Measurements from ENCODE around the gene THAP11. TPM values are rescaled to one million over a fixed set of nuclear protein-coding genes. Genes with fewer than 3 reads are reported as not detected.

THAP11 gene
- total RNA-seq: 10 to 100 TPM; 28.3 to 66.3 (median 34.3) TPM

GRCh38 chr16:67841816-67842508 is at the start of gene THAP11:
Gene THAP11 (plus strand): TSS chr16:67842320. CDS start chr16:67842555, 235 bp downstream.
- Histone ChIP-seq H3K9me3 (no peaks in the 10 kb centered on the region), H3K4me3 (peak within 1 kb of the TSS; percentile 76 to 90 (median 78)), H3K27me3 (no peaks in the 10 kb centered on the region), H3K27ac (peak within 1 kb of the TSS; percentile 98 to 100 (median 99)), H3K36me3 (no peaks in the 10 kb centered on the region), H3K4me1 (peaks cover 31 to 42% (median 37%) of the 10 kb centered on the region in 4 donors)
- DNase-seq (peak; percentile 96), ATAC-seq (ENCODE audit: low FRiP score in 2 of 2) (peak; percentile 90 to 95)
- 0% methylated on average over 38 of the region's 83 CpGs; no CpG with 5 or more reads in 1 of the 2 donors for WGBS, 2 donors
- peak; percentile 55 to 65 for TF ChIP-seq POLR2AphosphoS5 (IDR thresholded peaks at IDR 0.05)
- TF ChIP-seq EP300 (IDR thresholded peaks at IDR 0.05): no peak
- TF ChIP-seq, protein P1, sequence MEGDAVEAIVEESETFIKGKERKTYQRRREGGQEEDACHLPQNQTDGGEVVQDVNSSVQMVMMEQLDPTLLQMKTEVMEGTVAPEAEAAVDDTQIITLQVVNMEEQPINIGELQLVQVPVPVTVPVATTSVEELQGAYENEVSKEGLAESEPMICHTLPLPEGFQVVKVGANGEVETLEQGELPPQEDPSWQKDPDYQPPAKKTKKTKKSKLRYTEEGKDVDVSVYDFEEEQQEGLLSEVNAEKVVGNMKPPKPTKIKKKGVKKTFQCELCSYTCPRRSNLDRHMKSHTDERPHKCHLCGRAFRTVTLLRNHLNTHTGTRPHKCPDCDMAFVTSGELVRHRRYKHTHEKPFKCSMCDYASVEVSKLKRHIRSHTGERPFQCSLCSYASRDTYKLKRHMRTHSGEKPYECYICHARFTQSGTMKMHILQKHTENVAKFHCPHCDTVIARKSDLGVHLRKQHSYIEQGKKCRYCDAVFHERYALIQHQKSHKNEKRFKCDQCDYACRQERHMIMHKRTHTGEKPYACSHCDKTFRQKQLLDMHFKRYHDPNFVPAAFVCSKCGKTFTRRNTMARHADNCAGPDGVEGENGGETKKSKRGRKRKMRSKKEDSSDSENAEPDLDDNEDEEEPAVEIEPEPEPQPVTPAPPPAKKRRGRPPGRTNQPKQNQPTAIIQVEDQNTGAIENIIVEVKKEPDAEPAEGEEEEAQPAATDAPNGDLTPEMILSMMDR (IDR thresholded peaks at IDR 0.05): peak; percentile 77 to 97 (median 94)
- peak in 2 of 4 donors; percentile 74 to 78 for TF ChIP-seq POLR2A (IDR thresholded peaks at IDR 0.05)

DNA sequence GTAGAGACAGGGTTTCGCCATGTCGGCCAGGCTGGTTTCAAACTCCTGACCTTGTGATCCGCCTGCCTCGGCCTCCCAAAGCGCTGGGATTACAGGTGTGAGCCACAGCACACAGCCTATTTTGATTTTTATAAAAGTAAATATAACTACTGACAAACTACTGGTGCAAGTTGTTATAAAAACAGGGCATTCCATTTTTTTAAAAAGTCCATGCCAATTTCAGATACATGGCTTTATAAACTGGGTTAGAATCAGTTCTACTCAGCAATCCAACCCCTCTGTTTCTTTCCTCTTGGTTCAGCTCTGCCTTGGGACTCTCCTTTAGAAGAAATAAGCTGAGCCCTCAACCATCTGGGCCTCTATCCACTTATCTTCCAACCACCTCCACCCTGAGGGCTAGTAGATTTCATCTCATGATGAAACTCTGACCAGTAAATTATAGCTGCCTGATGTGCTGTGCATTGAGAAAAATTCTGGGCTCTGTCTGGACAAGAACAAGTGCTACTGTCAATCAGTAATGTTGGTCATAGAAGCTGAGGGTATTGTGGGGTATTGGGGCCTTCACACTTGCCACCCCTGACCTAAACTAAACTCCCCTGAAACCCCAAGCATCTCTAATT is 45.9 kb upstream of the THAP11 start:
- TF ChIP-seq, protein P1 (IDR thresholded peaks at IDR 0.05): no peak
- TF ChIP-seq POLR2A (IDR thresholded peaks at IDR 0.05) (no peak), POLR2AphosphoS5 (IDR thresholded peaks at IDR 0.05) (no peak), EP300 (IDR thresholded peaks at IDR 0.05) (no peak)
- WGBS, 2 donors: 97 to 99% methylated on average over 5 of the region's 5 CpGs
- peaks cover 0 to 10% (median 8%) of the 10 kb centered on the region in 4 donors for H3K4me1 ChIP-seq
- H3K36me3 ChIP-seq: peaks cover 0 to 8% (median 4%) of the 10 kb centered on the region in 4 donors
- no peak overlapping the region for H3K4me3 ChIP-seq
- no peak for DNase-seq
- no peaks in the 10 kb centered on the region for H3K27me3 ChIP-seq
- H3K9me3 ChIP-seq: no peaks in the 10 kb centered on the region
- no peak overlapping the region for H3K27ac ChIP-seq
- no peak for ATAC-seq (ENCODE audit: low FRiP score in 2 of 2)

DNA sequence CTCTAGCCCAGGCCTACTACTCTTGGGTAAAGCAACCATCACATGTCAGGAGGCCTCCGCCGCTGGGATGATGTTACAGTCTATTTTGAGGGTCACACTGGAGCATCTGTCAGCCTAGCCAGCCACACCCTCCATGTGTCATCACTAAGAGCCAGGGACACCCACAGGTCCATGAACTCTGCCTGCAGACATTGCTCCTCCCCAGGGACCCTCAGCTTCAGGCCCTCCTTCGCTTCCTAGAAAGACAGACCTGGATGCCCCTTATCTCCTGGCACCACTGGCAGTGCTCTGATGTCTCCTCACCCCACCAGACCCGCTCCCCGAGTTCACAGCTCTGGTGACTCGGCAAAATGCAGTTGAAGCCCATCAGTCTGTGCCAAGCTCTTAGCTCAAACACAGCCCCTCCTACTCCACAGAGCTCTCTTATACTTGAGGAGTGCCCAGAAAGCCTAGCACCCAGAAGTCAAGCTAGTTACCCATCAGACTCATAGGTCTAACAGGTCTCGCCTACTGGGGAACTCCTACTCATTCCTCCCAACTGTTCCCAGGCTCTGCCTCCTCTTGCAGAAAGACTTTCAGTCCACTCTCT is 41.7 kb upstream of the THAP11 start:
- TF ChIP-seq POLR2AphosphoS5 (IDR thresholded peaks at IDR 0.05): no peak
- TF ChIP-seq EP300 (IDR thresholded peaks at IDR 0.05): no peak
- TF ChIP-seq POLR2A (IDR thresholded peaks at IDR 0.05): no peak
- TF ChIP-seq, protein P1 (IDR thresholded peaks at IDR 0.05): no peak
- peak in 1 of 2 donors; percentile 78 for ATAC-seq (ENCODE audit: low FRiP score in 2 of 2)
- Histone ChIP-seq H3K4me3 (no peak overlapping the region), H3K4me1 (peaks cover 17 to 28% (median 24%) of the 10 kb centered on the region in 4 donors), H3K27ac (no peak overlapping the region), H3K9me3 (no peaks in the 10 kb centered on the region), H3K27me3 (no peaks in the 10 kb centered on the region), H3K36me3 (peaks cover 0 to 34% (median 12%) of the 10 kb centered on the region in 4 donors)
- WGBS, 2 donors: 86 to 89% methylated on average over 7 of the region's 7 CpGs
- DNase-seq: no peak

GRCh38 chr16:67801241-67801640 is 40.9 kb upstream of the THAP11 start:
- peaks cover 22 to 33% (median 29%) of the 10 kb centered on the region in 4 donors for H3K4me1 ChIP-seq
- H3K4me3 ChIP-seq: no peak overlapping the region

More at GRCh38 chr16:67801241-67801640, 40.9 kb upstream of the THAP11 start:
- no peak for DNase-seq
- Histone ChIP-seq H3K27ac (no peak overlapping the region), H3K9me3 (no peaks in the 10 kb centered on the region), H3K27me3 (no peaks in the 10 kb centered on the region), H3K36me3 (peaks cover 0 to 34% (median 12%) of the 10 kb centered on the region in 4 donors)
- ATAC-seq (ENCODE audit: low FRiP score in 2 of 2): no peak
- WGBS, 2 donors: 79% methylated on average over 1 of the region's 1 CpG; no CpG with 5 or more reads in 1 of the 2 donors
- TF ChIP-seq, protein P1 (IDR thresholded peaks at IDR 0.05): no peak
- no peak for TF ChIP-seq EP300 (IDR thresholded peaks at IDR 0.05)
- no peak for TF ChIP-seq POLR2A (IDR thresholded peaks at IDR 0.05)
- TF ChIP-seq POLR2AphosphoS5 (IDR thresholded peaks at IDR 0.05): no peak

All from upper lobe of left lung (tissue), 6 donors.